Measurements from ENCODE around the gene STPG2. TPM values are rescaled to one million over a fixed set of nuclear protein-coding genes. Genes with fewer than 3 reads are reported as not detected.
"Not testable (repeated sequence)": the region's sequence is repeated elsewhere in the genome, so short reads cannot be mapped to it uniquely, and the experiment has no call there.

STPG2 gene
- total RNA-seq, 1 donor from 2014 or later = not detected

DNA sequence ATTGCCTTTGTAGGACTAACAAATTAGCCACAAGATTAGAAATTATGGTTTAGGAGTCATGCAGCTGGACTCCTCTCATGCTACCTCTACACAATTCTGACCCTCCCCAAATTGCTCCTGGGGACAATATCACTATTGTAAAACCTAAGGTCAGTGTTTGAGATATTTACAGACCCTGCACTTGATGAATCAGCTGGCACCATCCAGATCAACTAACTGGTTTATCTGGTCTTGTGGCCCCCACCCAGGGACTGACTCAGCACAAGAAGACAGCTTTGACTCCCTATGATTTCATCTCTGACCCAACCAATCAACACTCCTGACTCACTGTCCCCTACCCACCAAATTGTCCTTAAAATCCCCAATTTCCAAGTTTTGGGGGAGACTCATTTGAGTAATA lies 192.4 kb downstream of the STPG2 start:
- no peak for DNase-seq (ENCODE audit: low read depth)

DNA sequence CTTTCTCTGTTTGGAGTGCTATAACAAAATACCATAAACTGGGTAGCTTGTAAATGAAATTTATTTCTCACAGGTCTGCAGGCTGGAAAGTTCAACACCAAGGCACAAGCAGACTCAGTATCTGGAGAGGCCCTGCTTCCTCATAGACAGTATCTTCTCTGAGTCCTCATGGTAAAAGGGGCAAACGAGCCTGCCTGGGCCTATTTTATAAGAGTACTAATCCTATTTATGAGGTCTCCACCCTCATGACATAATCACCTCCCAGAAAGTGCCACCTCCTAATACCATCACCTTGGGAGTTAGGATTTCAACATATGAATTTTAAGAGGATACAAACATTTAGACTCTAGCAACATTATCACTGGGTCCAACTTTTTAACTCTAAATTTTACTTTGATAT lies 200.3 kb downstream of the STPG2 start:
- DNase-seq (ENCODE audit: low read depth) = no peak

DNA sequence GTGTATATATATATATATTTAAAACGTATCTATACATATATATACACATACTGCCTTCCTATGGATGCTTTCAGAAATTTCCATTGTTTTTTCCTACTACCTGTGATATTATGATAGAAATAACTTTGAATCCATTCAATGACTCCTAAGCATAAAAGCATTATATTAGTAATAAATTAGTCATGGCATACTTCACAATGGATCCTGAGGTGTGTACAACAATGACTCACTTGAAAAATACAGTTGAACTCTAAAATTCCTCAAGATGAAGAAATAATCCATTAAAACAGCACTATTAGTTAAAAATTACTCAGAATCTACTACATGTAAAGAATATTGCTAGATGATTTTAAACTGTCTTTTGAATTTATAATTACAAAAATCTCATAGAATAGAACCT lies 201.1 kb downstream of the STPG2 start:
- no peak for DNase-seq (ENCODE audit: low read depth)

DNA sequence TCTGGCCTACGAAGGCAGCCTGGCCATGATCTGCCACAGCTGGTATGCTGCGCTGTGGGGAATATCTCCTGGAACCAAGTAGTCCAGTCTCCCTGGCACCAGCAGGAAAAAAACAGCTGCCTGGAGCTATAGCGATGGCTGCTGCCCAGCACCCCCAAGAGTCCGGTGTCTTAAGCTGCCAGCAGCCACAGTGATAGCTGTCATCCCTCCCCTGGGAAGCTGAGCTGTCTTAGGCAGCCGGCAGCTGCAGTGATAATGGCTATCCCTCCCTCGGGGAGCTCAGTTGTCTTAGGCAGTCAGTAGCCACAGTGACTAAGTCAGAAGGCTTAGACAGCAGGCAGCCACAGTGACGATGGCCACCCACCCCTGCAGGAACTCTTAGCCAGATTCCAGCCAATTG lies 205.1 kb downstream of the STPG2 start:
- DNase-seq (ENCODE audit: low read depth) = peak; percentile 44

DNA sequence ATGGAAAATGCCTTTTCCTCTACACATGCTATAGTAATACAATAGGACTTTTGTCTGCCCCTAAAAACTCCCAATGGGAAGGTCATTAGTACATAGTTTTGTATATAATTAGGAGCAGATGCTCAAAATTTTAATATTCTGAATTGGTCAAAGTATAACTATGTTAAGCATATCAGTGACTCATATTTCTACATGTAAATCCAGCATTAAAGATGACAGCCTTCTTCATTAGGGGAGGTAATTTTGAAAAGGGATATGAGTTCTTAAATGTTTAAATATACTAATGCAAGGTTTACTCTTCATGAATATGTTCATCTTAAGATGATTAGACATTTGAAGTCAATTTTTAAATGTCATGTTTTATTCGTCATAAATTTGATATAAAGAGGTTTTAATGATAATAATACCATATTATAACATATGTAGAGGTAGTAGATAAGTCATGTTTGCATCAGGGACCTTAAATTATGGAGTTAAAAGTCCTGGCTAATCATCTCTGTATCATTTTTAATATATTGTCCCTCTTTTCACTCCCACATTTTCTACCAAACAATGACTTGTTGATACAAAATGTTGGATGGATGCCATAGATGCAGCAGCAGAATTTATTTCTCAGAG lies 218.8 kb downstream of the STPG2 start:
- no peak for DNase-seq (ENCODE audit: low read depth)

DNA sequence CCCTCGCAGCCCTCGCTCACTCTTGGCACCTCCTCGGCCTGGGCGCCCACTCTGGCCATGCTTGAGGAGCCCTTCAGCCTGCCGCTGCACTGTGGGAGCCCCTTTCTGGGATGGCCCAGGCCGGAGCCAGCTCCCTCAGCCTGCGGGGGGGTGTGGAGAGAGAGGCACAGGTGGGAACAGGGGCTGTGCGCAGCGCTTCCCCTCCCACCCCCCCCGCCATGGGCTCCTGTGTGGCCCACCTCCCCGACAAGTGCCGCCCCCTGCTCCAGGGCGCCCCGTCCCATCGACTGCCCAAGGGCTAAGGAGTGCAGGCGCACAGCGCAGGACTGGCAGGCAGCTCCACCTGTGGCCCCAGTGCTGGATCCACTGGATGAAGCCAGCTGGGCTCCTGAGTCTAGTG lies 220.2 kb downstream of the STPG2 start:
- DNase-seq (ENCODE audit: low read depth) = no peak

DNA sequence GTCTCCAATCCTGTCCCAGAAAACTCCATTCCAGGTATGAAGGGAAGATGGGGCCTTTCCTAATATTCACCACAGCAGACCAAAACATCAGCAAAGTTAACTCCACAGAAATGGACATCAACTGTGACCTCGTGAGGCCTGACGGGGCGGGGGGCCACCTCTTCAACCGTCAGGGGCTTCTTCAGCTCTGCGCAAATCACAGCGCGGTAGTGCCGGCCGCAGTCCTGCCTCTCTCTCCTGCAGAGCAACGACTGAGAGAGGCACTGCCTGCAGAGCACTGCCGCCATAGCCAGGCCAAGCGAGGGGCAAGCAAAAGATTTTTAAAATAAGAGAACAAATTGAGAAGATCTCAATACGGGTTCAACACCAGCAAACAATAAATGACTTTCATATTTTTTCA lies 226.2 kb downstream of the STPG2 start:
- DNase-seq (ENCODE audit: low read depth) = no peak

DNA sequence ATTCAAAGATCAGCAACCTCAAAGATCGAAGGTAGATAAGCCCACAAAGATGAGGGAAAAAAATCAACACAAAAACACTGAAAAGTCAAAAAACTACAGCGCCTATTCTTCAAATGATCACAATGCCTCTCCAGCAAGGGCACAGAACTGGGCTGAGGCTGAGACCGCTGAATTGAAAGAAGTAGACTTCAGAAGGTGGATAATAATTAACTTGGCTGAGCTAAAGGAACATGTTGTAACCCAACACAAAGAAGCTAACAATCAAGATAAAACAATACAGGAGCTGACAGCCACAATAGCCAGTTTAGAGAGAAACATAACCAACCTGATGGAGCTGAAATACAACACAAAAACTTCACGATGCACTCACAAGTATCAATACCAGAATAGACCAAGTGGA lies 231.1 kb downstream of the STPG2 start:
- DNase-seq (ENCODE audit: low read depth) = no peak

DNA sequence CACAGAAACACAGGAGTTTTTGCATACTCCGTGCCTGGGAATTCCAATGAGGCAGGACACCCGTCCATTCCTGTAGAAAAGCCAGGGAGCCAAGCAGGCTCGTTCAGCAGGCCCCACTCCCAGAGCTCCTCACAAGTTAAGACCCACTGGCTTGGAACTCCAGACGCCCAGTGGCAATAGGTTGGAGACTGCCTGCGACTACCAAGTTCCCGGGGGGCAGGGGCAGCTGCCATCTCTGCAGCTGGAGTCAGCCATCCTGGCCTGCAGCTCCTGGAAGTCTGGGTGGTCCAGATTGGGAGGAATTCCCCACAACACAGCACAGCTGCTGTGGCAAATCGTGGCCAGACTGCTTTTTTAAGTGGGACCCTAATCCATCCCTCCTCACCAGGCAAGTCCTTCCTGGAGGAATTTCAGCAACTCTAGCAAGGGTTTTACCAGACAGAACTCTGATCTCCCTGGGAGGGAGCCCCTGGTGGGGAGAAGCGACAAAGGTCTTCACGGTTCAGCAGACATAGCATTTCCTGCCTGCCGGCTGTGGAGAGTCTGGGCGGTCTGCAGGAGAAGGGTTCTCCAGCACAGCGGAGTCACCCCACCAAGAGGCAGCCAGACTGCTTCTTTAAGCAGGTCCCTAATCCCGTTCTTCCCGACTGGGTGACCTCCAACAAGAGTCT lies 231.9 kb downstream of the STPG2 start:
- no peak for DNase-seq (ENCODE audit: low read depth)

DNA sequence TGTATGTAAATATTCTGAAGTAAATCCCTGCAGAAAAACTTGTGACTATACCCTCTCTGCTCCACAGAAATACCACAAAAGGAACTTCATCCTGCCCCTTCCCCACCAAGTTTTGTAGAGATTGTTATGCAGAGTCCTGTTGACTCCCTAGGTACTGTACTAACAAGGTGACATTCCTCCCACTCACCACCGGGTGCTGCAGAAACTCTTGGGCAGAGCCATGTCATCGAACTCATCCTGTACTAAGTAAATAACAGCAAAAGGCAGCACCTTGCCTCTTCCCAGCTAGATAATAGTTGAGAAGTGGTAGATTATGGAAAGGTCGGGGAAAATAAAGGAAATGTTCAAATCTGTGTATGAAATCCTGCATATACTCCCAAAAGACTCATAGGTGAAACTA lies 233.3 kb downstream of the STPG2 start:
- DNase-seq (ENCODE audit: low read depth) = no peak

DNA sequence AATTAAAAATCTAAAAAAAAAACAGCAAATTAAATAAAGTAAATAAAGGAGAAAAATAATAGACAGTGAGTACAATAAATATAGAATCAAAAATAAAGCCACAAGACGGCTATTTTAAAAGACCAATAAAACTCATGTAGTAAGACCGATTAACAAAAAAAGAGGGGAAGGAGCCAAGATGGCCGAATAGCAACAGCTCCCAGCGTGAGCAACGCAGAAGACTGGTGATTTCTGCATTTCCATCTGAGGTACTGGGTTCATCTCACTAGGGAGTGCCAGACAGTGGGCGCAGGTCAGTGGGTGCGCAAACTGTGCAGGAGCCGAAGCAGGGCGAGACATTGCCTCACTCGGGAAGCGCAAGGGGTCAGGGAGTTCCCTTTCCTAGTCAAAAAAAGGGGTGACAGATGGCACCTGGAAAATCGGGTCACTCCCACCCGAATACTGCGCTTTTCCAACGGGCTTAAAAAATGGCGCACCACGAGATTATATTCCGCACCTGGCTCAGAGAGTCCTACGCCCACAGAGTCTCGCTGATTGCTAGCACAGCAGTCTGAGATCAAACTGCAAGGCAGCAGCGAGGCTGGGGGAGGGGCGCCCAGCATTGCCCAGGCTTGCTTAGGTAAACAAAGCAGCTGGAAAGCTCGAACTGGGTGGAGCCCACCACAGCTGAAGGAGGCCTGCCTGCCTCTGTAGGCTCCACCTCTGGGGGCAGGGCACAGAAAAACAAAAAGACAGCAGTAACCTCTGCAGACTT lies 239.7 kb downstream of the STPG2 start:
- not testable (repeated sequence) for DNase-seq (ENCODE audit: low read depth)

DNA sequence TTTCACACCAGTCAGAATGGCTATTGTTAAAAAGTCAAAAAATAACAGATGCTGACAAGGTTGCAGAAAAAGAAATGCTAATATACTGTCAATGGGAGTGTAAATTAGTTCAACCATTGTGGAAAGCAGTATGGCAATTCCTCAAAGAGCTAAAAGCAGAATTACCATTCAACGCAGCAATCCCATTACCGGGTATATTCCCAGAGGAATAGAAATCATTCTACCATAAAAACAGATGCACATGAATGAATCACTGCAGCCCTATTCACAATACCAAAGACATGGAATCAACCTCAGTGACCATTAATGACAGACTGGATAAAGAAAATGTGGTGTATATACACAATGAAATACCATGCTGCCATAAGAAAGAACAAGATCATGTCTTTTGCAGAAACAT lies 243.0 kb downstream of the STPG2 start:
- DNase-seq (ENCODE audit: low read depth) = no peak

DNA sequence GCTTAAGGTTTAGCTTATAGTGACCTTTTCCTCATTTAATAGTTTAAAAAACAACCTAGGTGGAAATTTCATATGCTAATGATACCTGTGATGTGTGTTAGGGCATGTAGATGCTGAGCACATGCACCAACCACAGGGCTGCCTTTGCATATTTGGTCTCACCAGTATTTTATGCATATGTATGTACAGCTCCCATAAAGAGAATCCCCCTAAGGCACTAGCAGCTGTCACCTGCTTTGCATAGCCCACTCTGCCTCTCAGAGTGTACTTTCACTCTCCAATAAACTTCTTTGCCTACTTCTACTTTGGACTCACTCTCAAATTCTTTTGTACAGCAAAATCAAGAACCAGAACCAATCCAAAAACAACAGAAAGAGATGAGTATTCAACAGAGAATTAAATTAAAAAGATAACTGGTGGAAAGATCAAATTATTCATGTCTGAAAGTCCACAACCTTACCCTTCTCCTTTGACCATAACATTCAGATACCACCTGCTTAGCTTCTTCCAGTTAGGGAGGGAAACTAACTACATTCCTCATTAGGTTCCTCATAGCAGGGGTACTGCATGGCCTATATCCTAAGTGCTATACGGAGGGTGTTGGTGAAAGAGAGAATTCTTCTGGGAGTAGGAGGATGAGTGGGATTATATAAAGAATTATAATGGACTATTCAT lies 250.5 kb downstream of the STPG2 start:
- DNase-seq (ENCODE audit: low read depth) = no peak

DNA sequence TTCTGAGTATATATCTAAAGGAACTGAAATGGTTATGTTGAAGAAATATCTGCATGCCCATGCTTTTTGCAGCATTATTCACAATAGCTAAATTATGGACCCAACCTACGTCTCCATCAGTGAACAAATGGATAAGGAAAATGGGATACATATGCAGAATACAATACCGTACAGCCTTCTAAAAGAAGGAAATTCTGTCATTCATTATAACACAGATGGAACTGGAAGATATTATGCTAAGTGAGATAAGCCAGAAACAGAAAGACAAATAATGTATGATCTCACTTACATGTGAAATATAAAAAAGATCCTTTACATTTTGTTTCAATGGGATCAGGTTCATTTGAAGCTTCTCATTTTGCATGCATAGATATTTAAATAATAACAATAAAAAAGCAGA lies 263.3 kb downstream of the STPG2 start:
- DNase-seq (ENCODE audit: low read depth) = no peak

DNA sequence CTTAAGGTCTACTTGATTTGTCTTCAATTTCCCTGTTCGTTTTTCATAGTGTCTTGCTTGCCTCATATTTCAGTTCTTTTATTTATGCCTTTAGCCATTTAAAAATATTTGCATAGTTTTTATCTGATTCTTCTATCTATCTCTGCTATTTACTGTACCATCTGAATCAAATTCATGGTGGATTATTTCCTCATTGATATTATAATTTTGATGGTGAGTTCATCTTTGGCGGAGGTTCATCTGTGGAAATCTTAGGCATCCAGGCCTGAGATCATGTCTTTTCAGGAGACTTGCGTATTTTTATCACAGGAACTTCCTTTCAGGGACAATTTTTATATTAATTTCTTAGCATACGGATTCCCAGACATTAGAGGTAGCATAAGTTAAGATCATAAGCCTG lies 275.2 kb downstream of the STPG2 start:
- DNase-seq (ENCODE audit: low read depth) = no peak

DNA sequence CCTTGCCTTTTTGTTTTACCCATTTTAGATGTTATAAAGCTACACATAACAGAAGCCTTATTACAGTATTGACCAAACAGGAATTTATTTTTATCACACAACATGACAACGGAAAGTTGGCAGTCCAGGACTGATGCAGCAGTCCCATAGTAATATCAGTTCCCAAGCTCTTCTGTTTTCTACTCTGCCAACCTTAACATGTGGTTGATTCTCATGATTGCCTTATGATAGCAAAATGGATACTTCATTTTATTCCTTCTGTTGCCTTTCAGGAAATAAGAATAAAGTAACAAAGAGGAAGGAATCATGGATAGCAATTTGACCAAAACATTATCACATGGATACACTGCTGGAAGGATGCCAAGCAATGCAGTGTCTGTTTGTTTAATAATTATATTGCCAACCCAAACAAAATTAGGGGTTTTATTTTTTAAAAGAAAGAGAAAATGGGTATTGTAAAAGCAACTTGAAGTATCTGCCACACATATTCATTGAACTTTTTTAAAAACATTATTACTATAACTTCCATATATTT lies 275.7 kb downstream of the STPG2 start:
- no peak for DNase-seq (ENCODE audit: low read depth)

DNA sequence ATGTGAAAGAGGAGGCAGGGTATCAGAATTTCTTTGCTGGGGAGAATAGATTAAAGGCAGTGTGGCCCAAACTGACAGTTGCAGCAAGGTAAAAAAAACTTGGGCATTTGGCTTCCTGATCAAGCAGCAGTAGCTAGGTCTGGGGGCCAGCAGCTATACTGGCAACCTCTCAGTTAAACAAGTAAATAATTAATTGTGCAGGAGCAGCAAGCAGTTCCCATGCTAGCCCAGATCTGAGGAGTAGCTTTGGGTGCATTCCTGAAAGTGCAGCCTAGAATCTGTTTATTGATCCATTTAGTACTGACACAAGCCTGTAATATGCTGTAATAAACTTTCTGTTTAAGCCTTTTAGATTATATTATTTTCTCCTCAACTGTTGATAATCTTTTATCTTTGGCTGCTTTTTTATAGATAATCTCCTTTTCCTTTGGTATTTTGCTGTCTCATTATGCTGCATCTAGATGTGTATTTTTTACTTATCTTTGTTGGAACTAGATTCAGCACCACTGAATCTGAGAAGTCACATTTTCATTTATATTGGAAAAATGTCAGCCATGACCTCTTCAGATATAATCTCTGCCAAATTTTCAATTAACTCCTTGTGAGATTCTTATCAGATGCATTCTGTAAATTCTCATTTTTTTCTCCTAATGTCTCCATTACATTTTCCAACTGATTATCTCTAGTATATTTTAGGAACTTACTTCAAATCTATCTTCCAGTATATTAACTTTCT lies 276.3 kb downstream of the STPG2 start:
- DNase-seq (ENCODE audit: low read depth) = no peak

DNA sequence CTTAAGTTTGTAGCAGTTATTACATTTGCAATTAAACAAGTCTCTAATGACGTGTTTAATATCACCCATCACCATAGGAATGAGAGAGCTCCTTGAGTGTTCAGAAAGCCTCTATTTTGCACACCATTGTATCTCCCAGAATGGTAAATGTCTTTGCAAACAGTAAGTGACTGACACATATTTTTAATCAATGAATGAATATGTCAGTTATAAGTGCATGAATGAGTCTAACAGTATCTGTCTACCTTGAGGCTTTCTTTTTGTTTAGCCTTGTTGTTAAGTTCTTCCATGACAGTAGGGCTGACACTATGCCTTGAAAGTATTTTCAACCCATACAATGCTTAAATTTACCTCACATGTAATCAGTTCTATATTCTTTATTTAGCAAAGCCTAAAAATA lies 292.2 kb downstream of the STPG2 start:
- DNase-seq (ENCODE audit: low read depth) = no peak

DNA sequence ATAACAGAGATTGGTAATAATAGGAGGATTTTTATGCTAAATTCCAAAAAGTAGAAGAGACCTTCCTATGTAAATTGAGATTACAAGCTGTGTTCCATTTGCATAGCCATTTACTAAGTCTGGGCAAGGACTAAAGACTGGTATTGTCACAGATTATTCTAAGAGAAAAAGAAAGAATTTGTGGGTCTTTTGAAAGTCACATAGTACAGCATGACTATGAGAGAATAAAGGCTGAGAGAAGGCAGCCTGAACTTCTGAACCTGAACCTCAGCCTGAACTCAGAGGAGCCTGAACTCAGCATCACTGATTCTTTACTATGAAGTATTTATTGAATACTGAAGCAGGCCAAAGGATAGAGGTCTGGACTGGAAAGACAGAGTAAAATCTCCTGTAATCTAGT lies 297.5 kb downstream of the STPG2 start:
- no peak for DNase-seq (ENCODE audit: low read depth)

DNA sequence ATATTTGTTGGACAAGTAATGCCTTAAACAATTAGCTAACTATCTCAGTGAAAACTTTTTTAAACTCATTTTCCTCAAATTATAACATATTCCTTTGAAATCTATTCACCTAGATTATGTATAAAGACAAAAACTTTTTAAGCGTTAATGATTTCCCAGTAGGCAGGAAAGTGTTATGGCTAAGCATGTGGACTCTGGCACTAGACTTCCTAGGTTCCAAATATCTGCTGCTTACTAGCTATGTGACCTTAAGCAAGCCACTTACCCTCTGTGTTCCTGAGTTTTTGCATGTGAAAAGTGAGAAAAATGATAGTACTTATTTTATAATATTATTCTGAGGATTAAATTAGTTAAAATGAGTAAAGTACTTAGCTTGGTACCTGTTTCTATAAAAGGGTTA lies 301.8 kb downstream of the STPG2 start:
- no peak for DNase-seq (ENCODE audit: low read depth)

DNA sequence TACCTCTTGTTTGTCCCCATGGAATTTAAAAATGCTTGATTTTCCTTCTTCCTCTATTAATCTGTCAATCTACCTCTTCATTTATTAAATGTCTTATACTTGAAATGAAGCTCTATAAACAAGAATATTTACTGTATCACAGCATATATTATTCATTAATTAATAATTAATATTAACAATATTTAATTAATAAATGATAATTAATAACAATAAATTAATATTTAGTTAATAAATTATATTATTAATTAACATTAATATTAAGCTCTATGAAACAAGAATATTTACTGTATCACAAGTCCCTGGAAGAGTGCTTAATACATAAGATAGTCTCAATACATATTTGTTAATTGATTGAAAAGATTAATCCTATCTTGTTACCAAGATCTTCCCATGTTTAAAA lies 306.6 kb downstream of the STPG2 start:
- DNase-seq (ENCODE audit: low read depth) = no peak

Data from myocyte (in vitro differentiated cells).